SK-N-SH (cell line): ENCODE measurements around the gene PPP4R2. TPM values are rescaled to one million over a fixed set of nuclear protein-coding genes. Genes with fewer than 3 reads are reported as not detected.

Source experiments
- CTCF ChIA-PET: fragments of 300-600, 350-600 bp; formaldehyde crosslinking; extraction: SDS; loops from one replicate; lab custom pipeline; 2021; lab: Yijun Ruan, JAX
- POLR2A ChIA-PET: fragments of 350-600 bp; sonication (Branson Sonifier 250); formaldehyde crosslinking; extraction: SDS; loops from one replicate; lab custom pipeline; 2020; ENCODE audit warnings: antibody characterized with exemption, inconsistent platforms; lab: Yijun Ruan, JAX
- DNase-seq: peaks from one replicate; pipeline ENCODE4 v3.0.0; 2012
- H2AFZ ChIP-seq: fragments of 200-600 bp; sonication (generic); 2 replicates; pipeline ENCODE4 v1.8.1; 2016; ENCODE audit warnings: antibody characterized with exemption, mild to moderate bottlenecking, low read depth
- H3F3A ChIP-seq: fragments of 200-600 bp; sonication (generic); replicated peaks from 2 replicates; pipeline ENCODE3; 2016; ENCODE audit warnings: antibody characterized with exemption, mild to moderate bottlenecking; ENCODE audit not compliant: insufficient read depth
- H3K27ac ChIP-seq, 2 experiments: fragments of 200-500 bp in 1 of 2; fragments of 200-600 bp in 1 of 2; sonication (Bioruptor generic) in 1 of 2; sonication (generic), shearing (Covaris generic) in 1 of 2; 2 replicates each; pipeline versions ENCODE4 v1.5.1 to v1.6.1; 2014 to 2016; ENCODE audit warnings: low read depth in 2 of 2, inconsistent platforms in 1 of 2, low read length in 1 of 2, mild to moderate bottlenecking in 1 of 2, mixed read lengths in 1 of 2
- H3K27me3 ChIP-seq: fragments of 200-600 bp; sonication (generic), shearing (Covaris generic); 2 replicates; pipeline ENCODE4 v1.6.1; 2016; ENCODE audit warnings: mixed run types; ENCODE audit not compliant: insufficient read depth
- H3K36me3 ChIP-seq, 2 experiments: fragments of 200-500 bp in 1 of 2; fragments of 200-600 bp in 1 of 2; sonication (Bioruptor generic) in 1 of 2; sonication (generic) in 1 of 2; replicated peaks in 1 of 2; 2 replicates each; pipeline versions ENCODE3 to v1.5.1; 2014 to 2016; ENCODE audit warnings: low read length in 1 of 2, mild to moderate bottlenecking in 1 of 2; ENCODE audit not compliant: insufficient read depth in 2 of 2, control insufficient read depth in 1 of 2
- H3K4me1 ChIP-seq, 2 experiments: fragments of 200-500 bp in 1 of 2; fragments of 200-600 bp in 1 of 2; sonication (Bioruptor generic) in 1 of 2; sonication (generic), shearing (Covaris generic) in 1 of 2; 2 replicates each; pipeline versions ENCODE4 v1.5.1 to v1.6.1; 2014 to 2016; ENCODE audit warnings: low read depth in 1 of 2, low read length in 1 of 2, mixed run types in 1 of 2; ENCODE audit not compliant: insufficient read depth in 2 of 2, control insufficient read depth in 1 of 2
- H3K4me2 ChIP-seq: fragments of 200-600 bp; sonication (generic), shearing (Covaris generic); 2 replicates; pipeline ENCODE4 v1.6.1; 2017; ENCODE audit warnings: mixed run types
- H3K4me3 ChIP-seq, 2 experiments: fragments of 200-500 bp in 1 of 2; fragments of 200-600 bp in 1 of 2; sonication (Bioruptor generic) in 1 of 2; sonication (generic), shearing (Covaris generic) in 1 of 2; 2 replicates each; pipeline versions ENCODE4 v1.5.1 to v1.8.1; 2014 to 2016; ENCODE audit warnings: low read depth in 2 of 2, inconsistent platforms in 1 of 2, low read length in 1 of 2, mild to moderate bottlenecking in 1 of 2, mixed read lengths in 1 of 2, moderate library complexity in 1 of 2
- H3K79me2 ChIP-seq: fragments of 200-600 bp; sonication (generic); 2 replicates; pipeline ENCODE4 v1.8.1; 2017; ENCODE audit warnings: mild to moderate bottlenecking; ENCODE audit not compliant: insufficient read depth
- H3K9ac ChIP-seq: fragments of 200-600 bp; sonication (generic); 2 replicates; pipeline ENCODE4 v1.6.1; 2017; ENCODE audit warnings: mixed run types
- H3K9me2 ChIP-seq: fragments of 200-600 bp; sonication (generic); 2 replicates; pipeline ENCODE4 v1.6.1; 2017; ENCODE audit warnings: mixed run types
- H3K9me3 ChIP-seq: fragments of 200-600 bp; sonication (generic); 2 replicates; pipeline ENCODE4 v1.6.1; 2017; ENCODE audit warnings: mixed run types, mild to moderate bottlenecking, moderate library complexity
- H4K20me1 ChIP-seq: fragments of 200-600 bp; sonication (generic); 2 replicates; pipeline ENCODE4 v1.6.1; 2017; ENCODE audit warnings: mild to moderate bottlenecking, mixed run types; ENCODE audit not compliant: insufficient read depth
- CTCF ChIP-seq: fragments of 200-600 bp; sonication (generic); IDR thresholded peaks from 2 replicates; pipeline ENCODE4 v1.6.1; 2017; ENCODE audit warnings: antibody characterized with exemption, mild to moderate bottlenecking, moderate library complexity
- ELF1 ChIP-seq: IDR thresholded peaks from 2 replicates; pipeline ENCODE4 v1.4.0; 2012
- EP300 ChIP-seq, 2 experiments: IDR thresholded peaks; 2 replicates each; pipeline versions ENCODE4 v1.4.0 to v1.6.1; 2012; ENCODE audit warnings: borderline replicate concordance in 1 of 2, low read depth in 1 of 2, low read length in 1 of 2
- EZH2phosphoT487 ChIP-seq: fragments of 200-600 bp; sonication (generic); IDR thresholded peaks from 2 replicates; pipeline ENCODE4 v1.6.1; 2017; ENCODE audit warnings: low read depth, mixed run types, mild to moderate bottlenecking, antibody characterized with exemption, moderate library complexity, borderline replicate concordance
- FOXJ3 ChIP-seq: sonication (generic); formaldehyde crosslinking; IDR thresholded peaks from 2 replicates; pipeline ENCODE4 v1.5.1; 2020; ENCODE audit warnings: mild to moderate bottlenecking, missing genetic modification reagents
- FOXM1 ChIP-seq: IDR thresholded peaks from 2 replicates; pipeline ENCODE4 v1.4.0; 2012; ENCODE audit warnings: low read depth, mild to moderate bottlenecking
- GATA2 ChIP-seq: sonication (generic); formaldehyde crosslinking; IDR thresholded peaks from 2 replicates; pipeline ENCODE4 v1.5.0; 2020; ENCODE audit warnings: mild to moderate bottlenecking, missing genetic modification reagents
- JUND ChIP-seq: IDR thresholded peaks from 2 replicates; pipeline ENCODE4 v1.4.0; 2012
- MAX ChIP-seq: IDR thresholded peaks from 2 replicates; pipeline ENCODE4 v1.4.0; 2012; ENCODE audit warnings: low read depth
- MXI1 ChIP-seq: IDR thresholded peaks from 2 replicates; pipeline ENCODE4 v1.6.1; 2012; ENCODE audit warnings: mild to moderate bottlenecking, low read depth, low read length, improper control_type of control experiment
- NRF1 ChIP-seq: IDR thresholded peaks from 2 replicates; pipeline ENCODE4 v1.6.1; 2012; ENCODE audit warnings: low read depth, mild to moderate bottlenecking, low read length
- PBX3 ChIP-seq: IDR thresholded peaks from 2 replicates; pipeline ENCODE4; 2012
- POLR2AphosphoS5 ChIP-seq: IDR thresholded peaks from 2 replicates; pipeline ENCODE4 v1.6.1; 2012; ENCODE audit warnings: low read depth, low read length
- RCOR1 ChIP-seq: fragments of 150-350 bp; IDR thresholded peaks from 2 replicates; pipeline ENCODE4 v1.6.1; 2017; ENCODE audit warnings: antibody characterized with exemption, low read length
- SMC3 ChIP-seq: IDR thresholded peaks from 2 replicates; pipeline ENCODE4 v1.6.1; 2012; ENCODE audit warnings: low read depth, low read length, improper control_type of control experiment
- TAF1 ChIP-seq: IDR thresholded peaks from 2 replicates; pipeline ENCODE4 v1.6.1; 2012; ENCODE audit warnings: low read depth, mild to moderate bottlenecking, low read length, moderate library complexity, borderline replicate concordance
- TEAD4 ChIP-seq: IDR thresholded peaks from 2 replicates; pipeline ENCODE4 v1.4.0; 2012; ENCODE audit warnings: mild to moderate bottlenecking, borderline replicate concordance; ENCODE audit not compliant: insufficient read depth
- ZBTB33 ChIP-seq: IDR thresholded peaks from 2 replicates; pipeline ENCODE4 v1.4.0; 2012; ENCODE audit warnings: low read depth, borderline replicate concordance
- WGBS: methylation state at CpG from one replicate; pipeline ENCODE4 v1.1.6; 2017; ENCODE audit warnings: low lambda C conversion rate; 5-methylcytosine and 5-hydroxymethylcytosine counted together
- polyA plus RNA-seq, 3 experiments: library from polyadenylated mRNA; depleted of rRNA; stranded (reverse); fragments of >200 nt; gene quantifications; 2 replicates each; pipeline ENCODE4 v1.2.3, GENCODE V29; 2012
- TF ChIP-seq, protein P1 (sequence below): fragments of 150-350 bp; IDR thresholded peaks from 2 replicates; pipeline ENCODE4 v1.6.1; 2016; ENCODE audit warnings: mild to moderate bottlenecking, low read depth, low read length
- TF ChIP-seq, protein P2 (sequence below): IDR thresholded peaks from 2 replicates; pipeline ENCODE4 v1.6.1; 2012; ENCODE audit warnings: mild to moderate bottlenecking, low read depth, low read length, moderate library complexity

Gene PPP4R2
- polyA plus RNA-seq (2012; rRNA removed): 8.9 and 11.3 TPM in 2 replicates
- 15.4 and 20.9 TPM in 2 replicates for polyA plus RNA-seq (2012; cell fraction: cytosol; rRNA removed)
- 6.9 and 11.4 TPM in 2 replicates for polyA plus RNA-seq (2012; cell fraction: nucleus; rRNA removed)

DNA sequence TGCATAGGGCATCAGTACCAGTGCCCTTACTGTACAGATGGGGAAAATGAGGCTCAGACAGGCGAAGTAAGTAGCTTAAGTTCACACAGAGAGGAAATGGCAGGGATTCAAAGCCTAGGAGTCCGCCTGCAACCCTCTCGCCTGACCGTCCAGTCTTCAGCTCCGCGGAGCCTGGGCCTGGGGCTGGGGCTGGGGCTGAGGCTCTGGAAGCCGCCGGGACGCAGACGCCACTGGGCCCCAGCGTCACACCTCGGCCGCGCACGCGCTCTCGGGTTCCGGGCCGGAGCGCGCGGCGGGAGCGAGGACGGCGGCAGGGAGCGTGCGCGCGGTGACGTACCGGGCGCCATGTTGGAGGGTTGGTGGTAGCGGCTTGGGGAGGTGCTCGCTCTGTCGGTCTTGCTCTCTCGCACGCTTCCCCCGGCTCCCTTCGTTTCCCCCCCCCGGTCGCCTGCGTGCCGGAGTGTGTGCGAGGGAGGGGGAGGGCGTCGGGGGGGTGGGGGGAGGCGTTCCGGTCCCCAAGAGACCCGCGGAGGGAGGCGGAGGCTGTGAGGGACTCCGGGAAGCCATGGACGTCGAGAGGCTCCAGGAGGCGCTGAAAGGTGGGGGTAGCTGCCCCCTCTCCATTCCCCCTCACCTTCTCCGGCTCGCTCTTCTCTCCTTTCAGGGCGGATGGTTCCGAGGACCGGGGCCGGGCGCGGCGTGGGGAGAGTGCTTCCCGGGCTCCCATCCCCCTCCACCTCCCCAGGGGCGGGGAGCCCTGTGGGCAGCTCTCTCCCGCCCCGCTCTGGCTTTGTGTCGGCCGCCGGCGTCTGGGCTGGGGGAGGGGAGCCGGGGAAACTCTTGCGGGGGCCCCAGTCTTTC is at the start of gene PPP4R2:
PPP4R2 (plus strand) TSS at position 339 of the 861 bp plus-strand sequence; CDS start at position 566, 227 bp downstream.
- peaks cover 3 to 11% of the 10 kb centered on the region in 2 experiments; a peak in 2 of 4 replicates for H3K4me1 ChIP-seq
- WGBS: 20% methylated on average over 5 of the region's 75 CpGs
- no peaks in the 10 kb centered on the region for H3K27me3 ChIP-seq
- DNase-seq: peak; percentile 94
- H3F3A ChIP-seq: peaks cover 7% of the 10 kb centered on the region
- peak within 1 kb of the TSS; percentile 83 for H3K9ac ChIP-seq
- ChIA-PET CTCF (interaction anchor here (1.0 to 2.8 kb wide), 8 partner anchors 11 to 146 kb away, joined by 3 to 14 read pairs (median 4); no protein-coding TSS in a partner anchor), POLR2A (interaction anchor here (1.0 kb wide), 2 partner anchors 9 to 15 kb away, joined by 3 to 5 read pairs; no protein-coding TSS in a partner anchor)
- H3K27ac ChIP-seq: peak within 1 kb of the TSS; percentile 90 to 92
- peaks cover 48% of the 10 kb centered on the region for H3K79me2 ChIP-seq
- peak within 1 kb of the TSS; percentile 99 for H2AFZ ChIP-seq
- no peaks in the 10 kb centered on the region for H3K9me3 ChIP-seq
- H4K20me1 ChIP-seq: peaks cover 44% of the 10 kb centered on the region
- peak within 1 kb of the TSS; percentile 84 for H3K4me2 ChIP-seq
- no peaks in the 10 kb centered on the region for H3K9me2 ChIP-seq
- H3K4me3 ChIP-seq: peak within 1 kb of the TSS; percentile 78 to 83
- peaks cover 17 to 29% of the 10 kb centered on the region in 2 experiments for H3K36me3 ChIP-seq
- TF ChIP-seq TEAD4 (no peak), FOXM1 (no peak), FOXJ3 (CRISPR knock-in tag) (no peak), EZH2phosphoT487 (no peak), PBX3 (no peak), MXI1 (peak; percentile 84; the same call in 1 of the 2 replicates), ELF1 (no peak), JUND (no peak), SMC3 (no peak), POLR2AphosphoS5 (peak; percentile 84), MAX (peak; percentile 90), TAF1 (peak; percentile 82), CTCF (no peak; the same call in 1 of the 2 replicates), ZBTB33 (no peak), EP300 (IDR thresholded peaks at IDR 0.05; ENCODE audit: borderline replicate concordance in 1 of 2, low read depth in 1 of 2, low read length in 1 of 2) (no peak), GATA2 (CRISPR knock-in tag) (no peak), RCOR1 (0 out of 2 replicates have a peak, but pooled peaks have one; percentile 0), NRF1 (peak; percentile 81)
- TF ChIP-seq, protein P1, sequence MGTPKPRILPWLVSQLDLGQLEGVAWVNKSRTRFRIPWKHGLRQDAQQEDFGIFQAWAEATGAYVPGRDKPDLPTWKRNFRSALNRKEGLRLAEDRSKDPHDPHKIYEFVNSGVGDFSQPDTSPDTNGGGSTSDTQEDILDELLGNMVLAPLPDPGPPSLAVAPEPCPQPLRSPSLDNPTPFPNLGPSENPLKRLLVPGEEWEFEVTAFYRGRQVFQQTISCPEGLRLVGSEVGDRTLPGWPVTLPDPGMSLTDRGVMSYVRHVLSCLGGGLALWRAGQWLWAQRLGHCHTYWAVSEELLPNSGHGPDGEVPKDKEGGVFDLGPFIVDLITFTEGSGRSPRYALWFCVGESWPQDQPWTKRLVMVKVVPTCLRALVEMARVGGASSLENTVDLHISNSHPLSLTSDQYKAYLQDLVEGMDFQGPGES: no peak
- TF ChIP-seq, protein P2, sequence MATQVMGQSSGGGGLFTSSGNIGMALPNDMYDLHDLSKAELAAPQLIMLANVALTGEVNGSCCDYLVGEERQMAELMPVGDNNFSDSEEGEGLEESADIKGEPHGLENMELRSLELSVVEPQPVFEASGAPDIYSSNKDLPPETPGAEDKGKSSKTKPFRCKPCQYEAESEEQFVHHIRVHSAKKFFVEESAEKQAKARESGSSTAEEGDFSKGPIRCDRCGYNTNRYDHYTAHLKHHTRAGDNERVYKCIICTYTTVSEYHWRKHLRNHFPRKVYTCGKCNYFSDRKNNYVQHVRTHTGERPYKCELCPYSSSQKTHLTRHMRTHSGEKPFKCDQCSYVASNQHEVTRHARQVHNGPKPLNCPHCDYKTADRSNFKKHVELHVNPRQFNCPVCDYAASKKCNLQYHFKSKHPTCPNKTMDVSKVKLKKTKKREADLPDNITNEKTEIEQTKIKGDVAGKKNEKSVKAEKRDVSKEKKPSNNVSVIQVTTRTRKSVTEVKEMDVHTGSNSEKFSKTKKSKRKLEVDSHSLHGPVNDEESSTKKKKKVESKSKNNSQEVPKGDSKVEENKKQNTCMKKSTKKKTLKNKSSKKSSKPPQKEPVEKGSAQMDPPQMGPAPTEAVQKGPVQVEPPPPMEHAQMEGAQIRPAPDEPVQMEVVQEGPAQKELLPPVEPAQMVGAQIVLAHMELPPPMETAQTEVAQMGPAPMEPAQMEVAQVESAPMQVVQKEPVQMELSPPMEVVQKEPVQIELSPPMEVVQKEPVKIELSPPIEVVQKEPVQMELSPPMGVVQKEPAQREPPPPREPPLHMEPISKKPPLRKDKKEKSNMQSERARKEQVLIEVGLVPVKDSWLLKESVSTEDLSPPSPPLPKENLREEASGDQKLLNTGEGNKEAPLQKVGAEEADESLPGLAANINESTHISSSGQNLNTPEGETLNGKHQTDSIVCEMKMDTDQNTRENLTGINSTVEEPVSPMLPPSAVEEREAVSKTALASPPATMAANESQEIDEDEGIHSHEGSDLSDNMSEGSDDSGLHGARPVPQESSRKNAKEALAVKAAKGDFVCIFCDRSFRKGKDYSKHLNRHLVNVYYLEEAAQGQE: 0 out of 2 replicates have a peak, but pooled peaks have one; percentile 7
